ENCODE data around the gene SS18L1. TPM values are rescaled to one million over a fixed set of nuclear protein-coding genes. Genes with fewer than 3 reads are reported as not detected.
A peak's percentile ranks its signal among the peaks of the same experiment; 100 is the strongest.

SS18L1 gene
- total and polyA plus RNA-seq, 10 of the 15 experiments (the other 5 are each of a cell fraction or from before 2014, with no cell fraction given): 1.8 to 20.0 (median 6.6) TPM

- ATAC-seq: no peak
- in situ Hi-C loops (cut with MboI) (no loop called here), intact Hi-C loops (cut with micrococcal nuclease; ENCODE audit: unreplicated experiment) (loop anchor here (10.0 kb wide), 2 partner anchors 59 to 201 kb away; partner anchors contain the start of genes LSM14B and RPS21)
- Histone ChIP-seq H3K27ac (ENCODE audit: control insufficient read depth, insufficient read depth) (peak overlapping the region; percentile 78), H2AFZ (ENCODE audit: control insufficient read depth, low read depth, low read length) (no peak overlapping the region; the same call in 1 of the 2 replicates), H3K9ac (ENCODE audit: control insufficient read depth, insufficient read depth, low read length) (peak overlapping the region; percentile 85), H3K79me2 (ENCODE audit: control insufficient read depth, insufficient read depth, low read length) (peaks cover 40% of the 10 kb centered on the region), H3K4me3 (peak overlapping the region; percentile 100), H3K27me3 (replicated peaks in 1 of 2; ENCODE audit: control insufficient read depth in 2 of 2, insufficient read depth in 2 of 2, low read length in 1 of 2) (no peaks in the 10 kb centered on the region), H3K36me3 (ENCODE audit: control insufficient read depth in 2 of 2, insufficient read depth in 2 of 2, low read length in 1 of 2) (no peaks in the 10 kb centered on the region; a peak in 3 of 4 replicates), H3K4me1 (ENCODE audit: control insufficient read depth, insufficient read depth, low read length) (no peaks in the 10 kb centered on the region), H3K9me3 (replicated peaks; ENCODE audit: control insufficient read depth, insufficient read depth, low read length) (no peaks in the 10 kb centered on the region), H3K4me2 (ENCODE audit: control insufficient read depth, insufficient read depth) (peak overlapping the region; percentile 60), H4K20me1 (ENCODE audit: control insufficient read depth, insufficient read depth) (no peaks in the 10 kb centered on the region)
- 28% methylated on average over 25 of the region's 25 CpGs for WGBS (ENCODE audit: insufficient coverage, insufficient replicate concordance, low lambda C conversion rate, missing lambda C conversion rate)
- no peak for FAIRE-seq
- ChIA-PET POLR2A (no interaction called here), RAD21 (ENCODE audit: unreplicated experiment) (no interaction called here), SMC1A (ENCODE audit: uncharacterized antibody, unreplicated experiment) (no interaction called here), CTCF (no interaction called here)
- TF ChIP-seq IRF5 (IDR thresholded peaks at IDR 0.05; ENCODE audit: borderline replicate concordance) (no peak), RUNX3 (IDR thresholded peaks at IDR 0.05; ENCODE audit: low read length) (no peak), ZNF592 (IDR thresholded peaks at IDR 0.05) (no peak), RELA (IDR thresholded peaks at IDR 0.05; ENCODE audit: borderline replicate concordance, partially characterized antibody) (no peak), ZNF384 (IDR thresholded peaks at IDR 0.05; ENCODE audit: borderline replicate concordance, low read depth, low read length) (no peak), BCL3 (IDR thresholded peaks at IDR 0.05; ENCODE audit: borderline replicate concordance, insufficient read depth, low read depth, low read length, poor library complexity, severe bottlenecking) (no peak), SUZ12 (IDR thresholded peaks at IDR 0.05; ENCODE audit: unreplicated experiment) (no peak), KLF5 (IDR thresholded peaks at IDR 0.05; ENCODE audit: partially characterized antibody) (no peak), MTA3 (IDR thresholded peaks at IDR 0.05; ENCODE audit: borderline replicate concordance, low read length) (no peak), MYB (IDR thresholded peaks at IDR 0.05; ENCODE audit: borderline replicate concordance, low read depth, low read length) (no peak), KDM1A (IDR thresholded peaks at IDR 0.05; ENCODE audit: borderline replicate concordance) (no peak), USF2 (IDR thresholded peaks at IDR 0.05; ENCODE audit: borderline replicate concordance, low read depth, low read length) (no peak), ZNF217 (IDR thresholded peaks at IDR 0.05) (no peak)
- BruUV-seq (replicated peaks): no TSS peak
- DNase-seq (ENCODE audit: low read depth, low spot score): no peak
Measured at GRCh38 chr20:62183426-62184142, 40.0 kb downstream of the SS18L1 start.
